Upper lobe of left lung (tissue), 6 donors: ENCODE measurements around the gene UNCX. TPM values are rescaled to one million over a fixed set of nuclear protein-coding genes. Genes with fewer than 3 reads are reported as not detected.

Experiments
- ATAC-seq, 2 donors: fragments of 200-7000 bp; cut with Tn5 transposase; one replicate each; pipeline ENCODE4 v1.9.1; 2022; ENCODE audit warnings: mild to moderate bottlenecking in 2 of 2, moderate library complexity in 2 of 2; ENCODE audit not compliant: low FRiP score in 2 of 2
- DNase-seq, 2 donors: peaks; one replicate each; pipeline ENCODE4 v3.0.0-alpha.2; 2019 to 2020
- H3K27ac ChIP-seq, 4 donors: fragments of 200-600 bp; sonication (generic); one replicate each; pipeline ENCODE4 v1.5.1; 2016 to 2019
- H3K27me3 ChIP-seq, 4 donors: fragments of 200-600 bp; sonication (generic); one replicate each; pipeline ENCODE4 v1.5.1; 2017 to 2019
- H3K36me3 ChIP-seq, 4 donors: fragments of 200-600 bp; sonication (generic); one replicate each; pipeline ENCODE4 v1.5.1; 2016 to 2019
- H3K4me1 ChIP-seq, 4 donors: fragments of 200-600 bp; sonication (generic); one replicate each; pipeline ENCODE4 v1.5.1; 2018 to 2019
- H3K4me3 ChIP-seq, 4 donors: fragments of 200-600 bp; sonication (generic); one replicate each; pipeline ENCODE4 v1.5.1; 2017 to 2019; ENCODE audit warnings: mild to moderate bottlenecking in 2 of 4, moderate library complexity in 1 of 4
- H3K9me3 ChIP-seq, 4 donors: fragments of 200-600 bp; sonication (generic); one replicate each; pipeline ENCODE4 v1.5.1; 2018 to 2019
- CTCF ChIP-seq, 6 experiments: fragments of 450-650 bp in 4 of 6; fragments of 200-600 bp in 2 of 6; sonication (generic) in 2 of 6; IDR thresholded peaks; one replicate each; pipeline ENCODE4 v1.5.1; 2016 to 2019; ENCODE audit warnings: antibody characterized with exemption in 6 of 6
- EP300 ChIP-seq, 4 donors: sonication (generic); formaldehyde crosslinking; IDR thresholded peaks; one replicate each; pipeline ENCODE4 v1.5.1; 2017; ENCODE audit warnings: antibody characterized with exemption in 4 of 4, control low read depth in 2 of 4
- POLR2A ChIP-seq, 4 donors: fragments of 450-650 bp; IDR thresholded peaks; one replicate each; pipeline ENCODE4 v1.5.1; 2016 to 2017; ENCODE audit warnings: antibody characterized with exemption in 4 of 4, mild to moderate bottlenecking in 2 of 4
- POLR2AphosphoS5 ChIP-seq, 2 donors: sonication (generic); formaldehyde crosslinking; IDR thresholded peaks; one replicate each; pipeline ENCODE4 v1.5.1; 2017; ENCODE audit warnings: antibody characterized with exemption in 2 of 2
- WGBS, 2 donors: methylation state at CpG; one replicate each; pipeline ENCODE4 v1.1.5; 2017 to 2018; 5-methylcytosine and 5-hydroxymethylcytosine counted together
- total RNA-seq, 6 donors: library from RNA; depleted of rRNA in 4 of 6; stranded (reverse); fragments of >200 nt in 4 of 6; gene quantifications; one replicate each; pipeline versions ENCODE4 v1.1.0 to v1.2.1, GENCODE V29; 2016 to 2021
- donor health status: DM: no; HTN: no; CAD: no; lungs with moderate emphysema.
- donor health status: DM: no; HTN: yes; CAD: no; lungs with severe emphysema.

UNCX gene
- total RNA-seq, 6 donors from 2014 or later = not detected

DNA sequence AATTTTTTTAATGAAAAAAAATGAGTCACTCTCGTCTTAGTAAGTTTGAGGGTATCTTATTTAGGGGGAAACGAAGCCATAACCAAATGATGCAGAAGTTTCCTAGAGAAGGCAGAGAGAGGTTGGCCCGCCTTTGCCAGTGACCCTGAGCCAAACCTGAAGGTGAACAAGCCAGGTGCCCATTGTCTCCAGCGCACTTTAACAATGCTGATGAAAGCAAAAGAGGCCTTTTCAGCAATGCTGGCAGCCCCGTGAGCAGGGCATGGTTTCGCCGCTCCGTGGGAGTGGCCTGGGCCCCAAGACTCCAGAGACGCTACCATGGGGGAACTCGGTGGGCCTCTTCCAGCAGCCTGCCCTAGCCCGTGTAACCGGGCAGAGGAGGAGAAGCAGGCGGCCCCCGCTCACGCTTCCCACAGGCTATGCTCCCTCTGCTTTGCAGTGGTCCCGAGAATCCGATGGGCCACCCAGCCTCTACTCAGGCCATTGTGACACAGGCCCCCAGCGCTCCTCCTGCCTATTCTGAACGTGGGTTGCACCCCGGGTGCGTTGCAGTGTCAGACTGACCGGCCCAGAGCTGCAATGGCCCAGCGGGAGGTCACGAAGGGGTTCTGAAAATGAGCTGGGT lies 14.0 kb upstream of the UNCX start:
- DNase-seq (peak in 1 of 2 donors; percentile 54), ATAC-seq (no peak)
- Histone ChIP-seq H3K4me3 (no peak overlapping the region), H3K4me1 (no peaks in the 10 kb centered on the region), H3K36me3 (no peaks in the 10 kb centered on the region), H3K9me3 (no peaks in the 10 kb centered on the region), H3K27me3 (peaks cover 0 to 19% (median 6%) of the 10 kb centered on the region in 4 donors), H3K27ac (no peak overlapping the region)
- 68 to 74% methylated on average over 12 to 23 of the region's 24 CpGs for WGBS, 2 donors
- TF ChIP-seq EP300 (IDR thresholded peaks at IDR 0.05) = no peak
- TF ChIP-seq CTCF (IDR thresholded peaks at IDR 0.05) = no peak
- TF ChIP-seq POLR2AphosphoS5 (IDR thresholded peaks at IDR 0.05) = no peak
- no peak for TF ChIP-seq POLR2A (IDR thresholded peaks at IDR 0.05)

DNA sequence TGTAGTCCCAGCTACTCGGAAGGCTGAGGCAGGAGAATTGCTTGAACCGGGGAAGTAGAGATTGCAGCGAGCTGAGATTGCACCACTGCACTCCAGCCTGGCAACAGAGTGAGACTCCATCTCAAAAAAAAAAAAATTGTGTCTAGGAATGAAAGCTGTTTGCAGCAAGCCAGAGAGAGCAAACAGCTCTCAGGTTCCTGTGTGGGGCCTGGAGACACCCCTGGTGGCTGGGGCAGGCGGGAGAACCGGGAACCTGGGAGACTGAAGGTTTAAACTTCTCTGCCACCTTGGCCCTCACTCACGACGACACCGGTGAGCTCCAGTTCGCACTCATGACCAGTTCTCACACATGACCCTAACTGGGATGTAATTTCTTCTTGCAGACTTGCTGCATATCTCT lies 13.2 kb upstream of the UNCX start:
- 41 to 48% methylated on average over 9 of the region's 9 CpGs for WGBS, 2 donors
- Histone ChIP-seq H3K27ac (no peak overlapping the region), H3K9me3 (no peaks in the 10 kb centered on the region), H3K27me3 (peaks cover 0 to 28% (median 14%) of the 10 kb centered on the region in 4 donors), H3K4me3 (no peak overlapping the region), H3K4me1 (peaks cover 2 to 6% (median 5%) of the 10 kb centered on the region in 4 donors), H3K36me3 (no peaks in the 10 kb centered on the region)
- ATAC-seq = no peak
- DNase-seq = no peak
- no peak for TF ChIP-seq POLR2AphosphoS5 (IDR thresholded peaks at IDR 0.05)
- TF ChIP-seq EP300 (IDR thresholded peaks at IDR 0.05) = no peak
- TF ChIP-seq POLR2A (IDR thresholded peaks at IDR 0.05) = no peak
- no peak for TF ChIP-seq CTCF (IDR thresholded peaks at IDR 0.05)

- no peak for TF ChIP-seq POLR2A (IDR thresholded peaks at IDR 0.05)
- no peak for TF ChIP-seq EP300 (IDR thresholded peaks at IDR 0.05)
- Histone ChIP-seq H3K9me3 (no peaks in the 10 kb centered on the region), H3K27me3 (peaks cover 0 to 34% (median 20%) of the 10 kb centered on the region in 4 donors), H3K4me3 (no peak overlapping the region), H3K4me1 (peaks cover 2 to 10% (median 6%) of the 10 kb centered on the region in 4 donors), H3K36me3 (no peaks in the 10 kb centered on the region), H3K27ac (no peak overlapping the region)
- no peak for DNase-seq
- WGBS, 2 donors = 59 to 60% methylated on average over 13 of the region's 13 CpGs
- ATAC-seq = no peak
These were observed 12.5 kb upstream of the UNCX start for GRCh38 chr7:1220000-1220726.

DNA sequence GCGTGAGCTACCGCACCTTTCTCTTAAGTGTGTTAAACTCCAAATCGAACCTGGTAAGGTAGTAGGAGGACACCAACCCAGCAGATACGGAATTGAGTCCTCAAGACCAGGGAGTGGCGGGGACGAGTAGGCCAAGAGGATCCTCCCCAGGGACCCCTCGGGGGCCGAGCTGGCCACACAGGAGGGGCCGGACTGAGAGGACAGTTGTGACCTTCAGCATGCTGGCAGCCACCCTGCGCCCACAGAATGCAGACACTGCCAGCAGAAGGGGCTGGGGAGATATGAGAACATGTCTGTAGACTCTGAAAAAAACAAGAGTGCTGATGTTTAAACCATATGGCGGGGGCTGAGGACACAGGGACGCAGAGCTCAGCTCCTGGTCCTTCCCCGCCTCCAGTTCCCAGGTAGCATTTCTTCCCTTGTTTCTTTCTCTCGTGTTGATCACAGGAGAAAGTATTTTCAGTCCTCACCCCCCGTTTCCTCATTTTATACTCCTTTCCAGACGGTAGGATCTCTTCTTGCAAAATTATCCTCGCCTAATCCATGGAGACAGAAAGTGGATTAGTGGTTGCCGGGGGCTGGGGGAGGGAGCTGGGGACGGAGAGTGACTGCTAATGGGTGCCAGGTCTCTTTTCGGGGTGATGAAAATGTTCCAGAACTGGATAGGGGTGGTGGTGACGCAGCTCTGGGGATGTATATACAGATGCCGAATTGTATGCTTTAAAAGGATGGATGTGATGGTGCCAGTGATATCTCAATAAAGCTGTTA lies 11.5 kb upstream of the UNCX start:
- H3K4me1 ChIP-seq = peaks cover 2 to 19% (median 9%) of the 10 kb centered on the region in 4 donors
- TF ChIP-seq POLR2AphosphoS5 (IDR thresholded peaks at IDR 0.05) = no peak
- TF ChIP-seq CTCF (IDR thresholded peaks at IDR 0.05) = no peak
- TF ChIP-seq POLR2A (IDR thresholded peaks at IDR 0.05) = no peak
- TF ChIP-seq EP300 (IDR thresholded peaks at IDR 0.05) = no peak
- H3K27ac ChIP-seq = no peak overlapping the region
- peaks cover 0 to 44% (median 26%) of the 10 kb centered on the region in 4 donors for H3K27me3 ChIP-seq
- H3K4me3 ChIP-seq = no peak overlapping the region
- H3K36me3 ChIP-seq = no peaks in the 10 kb centered on the region
- 60 to 62% methylated on average over 22 of the region's 22 CpGs for WGBS, 2 donors
- no peaks in the 10 kb centered on the region for H3K9me3 ChIP-seq
- DNase-seq = peak in 1 of 2 donors; percentile 34
- ATAC-seq = no peak
